Measurements from ENCODE around the gene ZNF581. TPM values are rescaled to one million over a fixed set of nuclear protein-coding genes. Genes with fewer than 3 reads are reported as not detected.

The ZNF581 gene
- 36.1 to 50.8 TPM (median 48.2 TPM) in 5 replicates for total RNA-seq (2022; extraction: Qiagen RNA extraction)

GRCh38 chr19:55643003-55643886 is at the start of gene ZNF581:
Gene ZNF581 (plus strand): TSS chr19:55643649. CDS start chr19:55644572, 923 bp downstream.

GRCh38 chr19:55599468-55599841 is 44.0 kb upstream of the ZNF581 start, which contains the start of gene FIZ1:
Gene FIZ1 (minus strand): TSS chr19:55599517. CDS start chr19:55597865, 1,652 bp downstream.

GRCh38 chr19:55599842-55600661 is 43.4 kb upstream of the ZNF581 start, which contains the start of gene ZNF524:
Gene ZNF524 (plus strand): TSS chr19:55600288. CDS start chr19:55602113, 1,825 bp downstream.

GRCh38 chr19:55605637-55606470 is 37.6 kb upstream of the ZNF581 start, which contains the start of gene ZNF865:
Gene ZNF865 (plus strand): TSS chr19:55605647. CDS start chr19:55613619, 7,972 bp downstream.

GRCh38 chr19:55624109-55625003 is 19.1 kb upstream of the ZNF581 start, which contains the start of gene ZNF784:
Gene ZNF784 (minus strand): TSS chr19:55624566. CDS start chr19:55624561, 5 bp downstream.

GRCh38 chr19:55640577-55641425 is 2.6 kb upstream of the ZNF581 start, which contains the start of gene ZNF580:
Gene ZNF580 (plus strand): TSS chr19:55641002. CDS start chr19:55642509, 1,507 bp downstream.

GRCh38 chr19:55647732-55648584 is 4.5 kb downstream of the ZNF581 start, which contains the start of gene CCDC106:
Gene CCDC106 (plus strand): TSS chr19:55648212. CDS start chr19:55649047, 835 bp downstream.

GRCh38 chr19:55654868-55655647 is 11.6 kb downstream of the ZNF581 start, which contains the start of gene U2AF2:
Gene U2AF2 (plus strand): TSS chr19:55655035. CDS start chr19:55655105, 70 bp downstream.

GRCh38 chr19:55674841-55675660 is 31.6 kb downstream of the ZNF581 start, which contains the start of gene EPN1:
Gene EPN1 (plus strand): TSS chr19:55675226. CDS start chr19:55678628, 3,402 bp downstream.

Other genes starting within 250 kb of the ZNF581 start
- gene UBE2S, start 235.9 kb upstream of the ZNF581 start, total RNA-seq (2022; extraction: Qiagen RNA extraction): 244 to 439 TPM (median 386 TPM) in 5 replicates
- not detected in 5 replicates for gene SHISA7, start 200.3 kb upstream of the ZNF581 start, total RNA-seq (2022; extraction: Qiagen RNA extraction)
- 50.1 to 63.3 TPM (median 58.1 TPM) in 5 replicates for gene ISOC2, start 182.0 kb upstream of the ZNF581 start, total RNA-seq (2022; extraction: Qiagen RNA extraction)
- gene C19orf85, start 178.9 kb upstream of the ZNF581 start, total RNA-seq (2022; extraction: Qiagen RNA extraction): not detected in 5 replicates
- 5.2 to 9.1 TPM (median 6.3 TPM) in 5 replicates for gene ZNF628, start 167.0 kb upstream of the ZNF581 start, total RNA-seq (2022; extraction: Qiagen RNA extraction)
- gene NAT14, start 158.5 kb upstream of the ZNF581 start, total RNA-seq (2022; extraction: Qiagen RNA extraction): 31.4 to 58.8 TPM (median 53.6 TPM) in 5 replicates
- 0.34 to 1.2 TPM (median 0.77 TPM) in 5 replicates for gene SSC5D, start 155.2 kb upstream of the ZNF581 start, total RNA-seq (2022; extraction: Qiagen RNA extraction)
- 1.6 to 2.3 TPM (median 2.1 TPM) in 5 replicates for gene SBK2, start 106.5 kb upstream of the ZNF581 start, total RNA-seq (2022; extraction: Qiagen RNA extraction)
- gene SBK3, start 98.1 kb upstream of the ZNF581 start, total RNA-seq (2022; extraction: Qiagen RNA extraction): 1.5 to 2.4 TPM (median 1.7 TPM) in 5 replicates
- gene ZNF579, start 62.8 kb upstream of the ZNF581 start, total RNA-seq (2022; extraction: Qiagen RNA extraction): 19.9 to 35.0 TPM (median 29.6 TPM) in 5 replicates
- 18.6 to 24.5 TPM (median 24.2 TPM) in 5 replicates for gene FIZ1, start 44.1 kb upstream of the ZNF581 start, total RNA-seq (2022; extraction: Qiagen RNA extraction)
- gene ZNF524, start 43.4 kb upstream of the ZNF581 start, total RNA-seq (2022; extraction: Qiagen RNA extraction): 11.2 to 18.9 TPM (median 16.4 TPM) in 5 replicates
- 7.2 to 12.0 TPM (median 10.9 TPM) in 5 replicates for gene ZNF865, start 38.0 kb upstream of the ZNF581 start, total RNA-seq (2022; extraction: Qiagen RNA extraction)
- gene ZNF784, start 19.1 kb upstream of the ZNF581 start, total RNA-seq (2022; extraction: Qiagen RNA extraction): 4.6 to 6.1 TPM (median 5.4 TPM) in 5 replicates
- 26.3 to 52.7 TPM (median 47.0 TPM) in 5 replicates for gene ZNF580, start 2.6 kb upstream of the ZNF581 start, total RNA-seq (2022; extraction: Qiagen RNA extraction)
- gene CCDC106, start 4.6 kb downstream of the ZNF581 start, total RNA-seq (2022; extraction: Qiagen RNA extraction): 16.8 to 19.4 TPM (median 17.5 TPM) in 5 replicates
- gene U2AF2, start 11.4 kb downstream of the ZNF581 start, total RNA-seq (2022; extraction: Qiagen RNA extraction): 262 to 324 TPM (median 284 TPM) in 5 replicates
- gene EPN1, start 31.6 kb downstream of the ZNF581 start, total RNA-seq (2022; extraction: Qiagen RNA extraction): 145 to 205 TPM (median 194 TPM) in 5 replicates
- gene NLRP9, start 94.8 kb downstream of the ZNF581 start, total RNA-seq (2022; extraction: Qiagen RNA extraction): not detected in 5 replicates
- 0.38 to 1.1 TPM (median 0.84 TPM) in 5 replicates for gene RFPL4A, start 115.4 kb downstream of the ZNF581 start, total RNA-seq (2022; extraction: Qiagen RNA extraction)
- gene RFPL4AL1, start 125.5 kb downstream of the ZNF581 start, total RNA-seq (2022; extraction: Qiagen RNA extraction): 0.28 TPM in 1 of 5 replicates, not detected in the others
- 0.02 to 0.06 TPM (median 0.03 TPM) in 5 replicates for gene NLRP11, start 188.3 kb downstream of the ZNF581 start, total RNA-seq (2022; extraction: Qiagen RNA extraction)
- not detected in 5 replicates for gene NLRP4, start 192.9 kb downstream of the ZNF581 start, total RNA-seq (2022; extraction: Qiagen RNA extraction)